ENCODE data around the gene CRTC2.

Gene CRTC2

DNA sequence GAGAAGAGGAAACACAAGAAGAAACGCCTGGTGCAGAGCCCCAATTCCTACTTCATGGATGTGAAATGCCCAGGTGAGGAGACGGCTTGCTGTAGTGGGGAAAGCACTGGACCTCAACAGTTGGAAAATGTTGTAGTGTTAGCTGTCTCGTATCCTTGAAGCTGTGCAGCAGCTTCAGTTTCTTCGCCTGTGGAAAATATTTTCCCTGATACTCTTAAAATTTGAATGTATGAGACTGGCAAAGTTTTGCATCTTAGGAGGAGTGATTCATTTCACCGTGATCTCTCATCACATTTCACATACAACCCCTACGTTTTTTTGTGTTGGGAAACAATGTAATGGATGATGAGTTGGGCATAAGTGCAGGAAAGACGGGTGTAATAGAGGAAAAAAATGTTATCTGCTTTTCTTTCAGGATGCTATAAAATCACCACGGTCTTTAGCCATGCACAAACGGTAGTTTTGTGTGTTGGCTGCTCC is 32.8 kb upstream of the CRTC2 start:
- Histone ChIP-seq H3K4ac (ENCODE audit: low read depth in 1 of 2, low read length in 2 of 2) (peak overlapping the region in 1 of 2 experiments; percentile 92), H2AFZ (ENCODE audit: low read depth, low read length) (no peak overlapping the region), H2BK15ac (ENCODE audit: low read depth, poor library complexity, severe bottlenecking) (no peak overlapping the region), H3K79me1 (replicated peaks; ENCODE audit: low read length, poor library complexity, severe bottlenecking) (no peaks in the 10 kb centered on the region), H3K27me3 (ENCODE audit: control insufficient read depth in 1 of 2, insufficient read depth in 1 of 2, low read length in 2 of 2) (no peaks in the 10 kb centered on the region), H3K9ac (ENCODE audit: low read length) (peak overlapping the region; percentile 98), H3K9me3 (ENCODE audit: control insufficient read depth, low read length) (no peaks in the 10 kb centered on the region), H3K4me2 (ENCODE audit: low read length, poor library complexity, severe bottlenecking) (peak overlapping the region; percentile 48), H2BK5ac (ENCODE audit: low read depth, low read length, poor library complexity, severe bottlenecking) (no peak overlapping the region), H3K23ac (ENCODE audit: low read length in 2 of 2) (no peak overlapping the region), H3K4me1 (ENCODE audit: control insufficient read depth, insufficient read depth, low read depth, low read length) (no peaks in the 10 kb centered on the region), H4K91ac (ENCODE audit: low read length) (no peak overlapping the region), H2BK120ac (ENCODE audit: low read depth, low read length) (no peak overlapping the region), H2AK5ac (ENCODE audit: low read length, severe bottlenecking) (no peak overlapping the region), H4K8ac (ENCODE audit: low read length) (peak overlapping the region; percentile 69), H3K36me3 (ENCODE audit: control insufficient read depth in 1 of 2, insufficient read depth in 2 of 2, low read depth in 1 of 2, low read length in 2 of 2) (peaks cover 20 to 44% of the 10 kb centered on the region in 2 experiments), H2BK12ac (ENCODE audit: low read length in 2 of 2) (no peak overlapping the region), H3K27ac (ENCODE audit: low read length, poor library complexity, severe bottlenecking) (no peak overlapping the region), H3K4me3 (ENCODE audit: insufficient read depth in 1 of 2, low read depth in 1 of 2, low read length in 2 of 2) (peak overlapping the region; percentile 82 to 93), H3K14ac (ENCODE audit: low read length in 2 of 2) (no peak overlapping the region), H3K18ac (ENCODE audit: low read depth in 1 of 2, low read length in 2 of 2) (peak overlapping the region in 1 of 2 experiments; percentile 85)
- 16% methylated on average over 7 of the region's 9 CpGs for WGBS
- no peak for DNase-seq

DNA sequence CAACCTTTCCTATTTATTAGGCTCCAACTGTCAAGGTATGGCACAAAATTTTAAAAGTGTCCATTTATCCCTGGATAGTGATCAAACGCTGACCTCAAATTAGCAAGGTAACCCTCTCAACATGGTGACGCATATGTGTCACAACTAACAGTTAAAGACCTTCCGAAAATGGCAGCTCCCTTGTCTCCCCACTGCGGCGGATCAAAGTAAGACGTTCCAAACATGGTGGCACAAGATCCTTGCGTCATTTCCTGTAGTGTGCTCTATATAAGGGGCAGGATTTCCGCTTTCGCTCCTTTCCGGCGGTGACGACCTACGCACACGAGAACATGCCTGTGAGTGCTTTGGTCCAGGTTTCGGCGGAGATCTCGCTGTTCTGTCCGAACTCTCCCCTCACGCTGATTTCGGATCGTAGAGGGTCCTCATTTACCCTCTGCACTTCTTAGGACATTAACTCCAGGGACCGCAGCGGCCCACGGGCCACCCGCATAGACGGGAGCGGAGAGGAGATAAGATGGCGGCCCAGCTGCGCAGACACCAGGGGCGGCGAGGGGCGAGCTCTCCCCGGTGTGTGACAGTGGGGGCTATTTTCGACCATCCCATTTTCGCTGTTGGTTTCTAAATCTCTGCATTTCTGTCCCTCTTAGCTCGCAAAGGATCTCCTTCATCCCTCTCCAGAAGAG is 32.2 kb upstream of the CRTC2 start, which contains the start of gene RPS27:
TSS of gene RPS27 (plus strand) at position 295 of the 683 bp plus-strand sequence. CDS start at position 330, 35 bp downstream.
- Histone ChIP-seq H3K9ac (ENCODE audit: low read length) (peak within 1 kb of the TSS; percentile 98), H3K23ac (ENCODE audit: low read length in 2 of 2) (no peak within 1 kb of the TSS), H2AK5ac (ENCODE audit: low read length, severe bottlenecking) (peak within 1 kb of the TSS; percentile 90), H2AFZ (ENCODE audit: low read depth, low read length) (no peak within 1 kb of the TSS), H4K91ac (ENCODE audit: low read length) (peak within 1 kb of the TSS; percentile 77), H3K27me3 (ENCODE audit: control insufficient read depth in 1 of 2, insufficient read depth in 1 of 2, low read length in 2 of 2) (no peaks in the 10 kb centered on the region), H3K14ac (ENCODE audit: low read length in 2 of 2) (peak within 1 kb of the TSS in 1 of 2 experiments; percentile 74), H4K8ac (ENCODE audit: low read length) (peak within 1 kb of the TSS; percentile 81), H3K27ac (ENCODE audit: low read length, poor library complexity, severe bottlenecking) (peak within 1 kb of the TSS; percentile 89), H3K4me3 (ENCODE audit: insufficient read depth in 1 of 2, low read depth in 1 of 2, low read length in 2 of 2) (peak within 1 kb of the TSS; percentile 82 to 93), H3K36me3 (ENCODE audit: control insufficient read depth in 1 of 2, insufficient read depth in 2 of 2, low read depth in 1 of 2, low read length in 2 of 2) (peaks cover 20 to 42% of the 10 kb centered on the region in 2 experiments), H3K79me1 (replicated peaks; ENCODE audit: low read length, poor library complexity, severe bottlenecking) (no peaks in the 10 kb centered on the region), H2BK15ac (ENCODE audit: low read depth, poor library complexity, severe bottlenecking) (no peak within 1 kb of the TSS), H3K4ac (ENCODE audit: low read depth in 1 of 2, low read length in 2 of 2) (peak within 1 kb of the TSS; percentile 92 to 96), H3K4me1 (ENCODE audit: control insufficient read depth, insufficient read depth, low read depth, low read length) (no peaks in the 10 kb centered on the region), H3K4me2 (ENCODE audit: low read length, poor library complexity, severe bottlenecking) (peak within 1 kb of the TSS; percentile 48), H2BK5ac (ENCODE audit: low read depth, low read length, poor library complexity, severe bottlenecking) (peak within 1 kb of the TSS; percentile 81), H3K9me3 (ENCODE audit: control insufficient read depth, low read length) (no peaks in the 10 kb centered on the region), H2BK12ac (ENCODE audit: low read length in 2 of 2) (no peak within 1 kb of the TSS), H3K18ac (ENCODE audit: low read depth in 1 of 2, low read length in 2 of 2) (peak within 1 kb of the TSS; percentile 85 to 98), H2BK120ac (ENCODE audit: low read depth, low read length) (peak within 1 kb of the TSS; percentile 77)
- peak; percentile 98 for DNase-seq
- WGBS = under 1% methylated on average over 27 of the region's 36 CpGs

DNA sequence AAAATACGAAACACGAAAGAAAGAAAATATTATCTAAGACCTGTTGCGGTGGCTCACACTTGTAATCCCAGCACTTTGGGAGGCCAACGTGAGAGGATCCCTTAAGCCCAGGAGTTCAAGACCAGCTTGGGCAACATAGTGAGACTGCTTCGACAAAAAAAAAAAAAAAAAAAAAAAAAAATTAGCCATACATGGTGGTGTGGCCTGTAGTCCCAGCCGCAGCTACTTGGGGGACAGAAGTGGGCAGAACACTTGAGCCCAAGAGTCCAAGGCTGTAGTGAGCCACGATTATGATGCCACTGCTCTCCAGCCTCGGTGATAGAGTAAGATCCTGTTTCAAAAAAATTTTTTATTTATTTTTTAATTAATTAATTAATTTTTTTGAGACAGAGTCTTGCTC is 29.2 kb upstream of the CRTC2 start:
- H2BK5ac ChIP-seq (ENCODE audit: low read depth, low read length, poor library complexity, severe bottlenecking) = no peak overlapping the region
- H2BK15ac ChIP-seq (ENCODE audit: low read depth, poor library complexity, severe bottlenecking) = no peak overlapping the region
- no peak overlapping the region for H2AK5ac ChIP-seq (ENCODE audit: low read length, severe bottlenecking)
- H2BK12ac ChIP-seq (ENCODE audit: low read length in 2 of 2) = no peak overlapping the region
- H2BK120ac ChIP-seq (ENCODE audit: low read depth, low read length) = no peak overlapping the region
- H3K9ac ChIP-seq (ENCODE audit: low read length) = peak overlapping the region; percentile 94
- H3K27me3 ChIP-seq (ENCODE audit: control insufficient read depth in 1 of 2, insufficient read depth in 1 of 2, low read length in 2 of 2) = no peaks in the 10 kb centered on the region
- no peak overlapping the region for H2AFZ ChIP-seq (ENCODE audit: low read depth, low read length)
- H3K4me3 ChIP-seq (ENCODE audit: insufficient read depth in 1 of 2, low read depth in 1 of 2, low read length in 2 of 2) = no peak overlapping the region
- H3K9me3 ChIP-seq (ENCODE audit: control insufficient read depth, low read length) = no peaks in the 10 kb centered on the region
- no peak overlapping the region for H4K8ac ChIP-seq (ENCODE audit: low read length)
- no peak overlapping the region for H3K18ac ChIP-seq (ENCODE audit: low read depth in 1 of 2, low read length in 2 of 2)
- H3K4me2 ChIP-seq (ENCODE audit: low read length, poor library complexity, severe bottlenecking) = no peak overlapping the region
- WGBS = 90% methylated on average over 7 of the region's 8 CpGs
- no peak overlapping the region for H3K14ac ChIP-seq (ENCODE audit: low read length in 2 of 2)
- peaks cover 8% of the 10 kb centered on the region for H3K79me1 ChIP-seq (replicated peaks; ENCODE audit: low read length, poor library complexity, severe bottlenecking)
- peaks cover 12 to 32% of the 10 kb centered on the region in 2 experiments for H3K36me3 ChIP-seq (ENCODE audit: control insufficient read depth in 1 of 2, insufficient read depth in 2 of 2, low read depth in 1 of 2, low read length in 2 of 2)
- H4K91ac ChIP-seq (ENCODE audit: low read length) = no peak overlapping the region
- no peak overlapping the region for H3K27ac ChIP-seq (ENCODE audit: low read length, poor library complexity, severe bottlenecking)
- no peak overlapping the region for H3K4ac ChIP-seq (ENCODE audit: low read depth in 1 of 2, low read length in 2 of 2)
- DNase-seq = no peak
- no peak overlapping the region for H3K23ac ChIP-seq (ENCODE audit: low read length in 2 of 2)
- H3K4me1 ChIP-seq (ENCODE audit: control insufficient read depth, insufficient read depth, low read depth, low read length) = peaks cover 2% of the 10 kb centered on the region

DNA sequence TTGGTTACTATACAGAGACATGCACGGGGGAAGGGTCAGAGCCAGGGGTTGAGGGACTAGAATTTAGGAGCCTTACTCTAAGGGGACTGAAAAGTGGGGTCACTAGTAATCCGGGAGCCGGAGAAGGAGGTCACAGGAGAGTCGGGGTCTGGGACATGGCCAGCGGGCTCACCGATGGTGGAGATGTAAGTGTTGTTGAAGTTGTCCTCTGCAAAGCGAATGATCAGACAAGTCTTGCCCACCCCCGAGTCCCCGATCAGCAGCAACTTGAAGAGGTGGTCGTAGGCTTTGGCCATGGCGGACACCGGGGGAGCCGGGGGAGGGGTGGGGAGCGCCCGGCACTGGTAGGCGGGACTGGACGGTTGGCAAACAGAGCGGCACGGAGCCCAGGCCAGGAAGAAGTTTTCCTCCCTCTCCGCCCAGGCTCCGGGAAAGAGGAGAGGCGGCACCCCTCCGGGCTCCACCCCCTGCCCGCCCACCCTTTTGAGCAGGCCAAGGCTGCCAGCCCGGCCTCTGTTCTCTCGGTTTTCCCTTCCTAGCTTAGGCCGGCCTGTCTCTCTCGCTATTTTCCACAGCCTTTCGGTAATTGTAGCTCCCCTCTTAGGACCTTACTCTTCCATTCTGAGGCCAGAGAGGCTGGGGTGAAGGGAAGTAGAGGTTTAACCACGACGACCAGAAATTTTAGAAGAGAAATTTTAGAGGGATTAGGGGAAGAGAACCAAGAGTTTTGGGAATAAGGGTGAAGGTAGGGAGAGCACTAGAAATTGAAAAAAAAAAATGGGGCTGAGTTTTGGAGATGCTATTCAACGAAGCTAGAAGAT is 27.7 kb upstream of the CRTC2 start, which contains the start of gene RAB13:
TSS of gene RAB13 (minus strand) at position 399 of the 821 bp plus-strand sequence. CDS start at position 296, 103 bp downstream.
- H3K18ac ChIP-seq (ENCODE audit: low read depth in 1 of 2, low read length in 2 of 2) = peak within 1 kb of the TSS; percentile 25 to 90
- H2BK120ac ChIP-seq (ENCODE audit: low read depth, low read length) = peak within 1 kb of the TSS; percentile 3
- peak within 1 kb of the TSS in 1 of 2 experiments; percentile 41 for H3K23ac ChIP-seq (ENCODE audit: low read length in 2 of 2)
- under 1% methylated on average over 22 of the region's 32 CpGs for WGBS
- peaks cover 2% of the 10 kb centered on the region for H3K4me1 ChIP-seq (ENCODE audit: control insufficient read depth, insufficient read depth, low read depth, low read length)
- peak within 1 kb of the TSS; percentile 51 to 52 for H2BK12ac ChIP-seq (ENCODE audit: low read length in 2 of 2)
- H2AFZ ChIP-seq (ENCODE audit: low read depth, low read length) = peak within 1 kb of the TSS; percentile 51
- DNase-seq = peak; percentile 92
- H2BK15ac ChIP-seq (ENCODE audit: low read depth, poor library complexity, severe bottlenecking) = no peak within 1 kb of the TSS
- H3K9ac ChIP-seq (ENCODE audit: low read length) = peak within 1 kb of the TSS; percentile 99
- H3K4me3 ChIP-seq (ENCODE audit: insufficient read depth in 1 of 2, low read depth in 1 of 2, low read length in 2 of 2) = peak within 1 kb of the TSS; percentile 55 to 99
- peak within 1 kb of the TSS; percentile 14 to 41 for H3K14ac ChIP-seq (ENCODE audit: low read length in 2 of 2)
- H3K27ac ChIP-seq (ENCODE audit: low read length, poor library complexity, severe bottlenecking) = peak within 1 kb of the TSS; percentile 92
- H4K91ac ChIP-seq (ENCODE audit: low read length) = peak within 1 kb of the TSS; percentile 20
- H3K79me1 ChIP-seq (replicated peaks; ENCODE audit: low read length, poor library complexity, severe bottlenecking) = peaks cover 15% of the 10 kb centered on the region
- H3K27me3 ChIP-seq (ENCODE audit: control insufficient read depth in 1 of 2, insufficient read depth in 1 of 2, low read length in 2 of 2) = no peaks in the 10 kb centered on the region
- peak within 1 kb of the TSS; percentile 38 for H4K8ac ChIP-seq (ENCODE audit: low read length)
- H3K36me3 ChIP-seq (ENCODE audit: control insufficient read depth in 1 of 2, insufficient read depth in 2 of 2, low read depth in 1 of 2, low read length in 2 of 2) = peaks cover 18 to 32% of the 10 kb centered on the region in 2 experiments
- H3K9me3 ChIP-seq (ENCODE audit: control insufficient read depth, low read length) = no peaks in the 10 kb centered on the region
- H2AK5ac ChIP-seq (ENCODE audit: low read length, severe bottlenecking) = peak within 1 kb of the TSS; percentile 8
- peak within 1 kb of the TSS; percentile 16 to 82 for H3K4ac ChIP-seq (ENCODE audit: low read depth in 1 of 2, low read length in 2 of 2)
- H2BK5ac ChIP-seq (ENCODE audit: low read depth, low read length, poor library complexity, severe bottlenecking) = peak within 1 kb of the TSS; percentile 12
- peak within 1 kb of the TSS; percentile 88 for H3K4me2 ChIP-seq (ENCODE audit: low read length, poor library complexity, severe bottlenecking)
